Inferior parietal cortex (tissue), 1 donor: ENCODE measurements around the gene SFXN2.
A peak's percentile ranks its signal among the peaks of the same experiment; 100 is the strongest.
"Not testable (repeated sequence)": the region's sequence is repeated elsewhere in the genome, so short reads cannot be mapped to it uniquely, and the experiment has no call there.

Experiments used
- DNase-seq: peaks from one replicate; pipeline ENCODE4 v3.0.0-alpha.2; 2016; ENCODE audit errors: extremely low spot score

The SFXN2 gene

GRCh38 chr10:102714621-102715455 lies at the start of gene SFXN2:
Gene SFXN2, plus strand, starts transcription at chr10:102714636. Its CDS starts 12,001 bp downstream, at chr10:102726637.
- no peak for DNase-seq

DNA sequence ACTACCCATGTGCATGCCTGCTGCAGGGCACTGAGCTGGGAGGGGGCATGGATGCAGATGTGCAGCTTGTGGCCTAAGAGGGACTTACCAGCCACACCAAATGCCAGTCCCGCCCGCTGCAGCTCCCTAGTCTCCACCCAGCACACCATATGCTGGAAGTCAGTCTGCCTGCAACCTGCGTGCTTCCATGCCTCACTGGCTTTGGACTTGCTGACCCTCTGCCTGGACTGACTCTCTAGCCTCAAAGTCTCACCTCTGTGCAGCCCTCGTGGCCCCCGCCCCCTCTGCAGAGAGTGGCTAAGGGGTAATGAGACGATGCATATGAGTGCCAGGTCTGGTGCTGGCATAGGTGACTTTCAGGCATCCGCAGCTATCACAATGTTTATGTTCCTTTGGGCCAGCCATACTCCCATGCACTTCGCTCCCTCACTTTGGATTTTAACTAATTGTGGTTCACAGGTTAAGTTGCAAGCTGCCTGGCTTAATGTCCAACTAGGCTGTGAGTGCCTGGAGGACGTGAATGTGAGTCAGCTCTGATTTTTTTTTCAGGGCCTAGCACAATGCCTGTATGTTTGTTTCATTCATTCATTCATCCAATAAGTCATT lies 48.4 kb upstream of the SFXN2 start:
- DNase-seq = no peak

GRCh38 chr10:102667411-102667810 lies 47.0 kb upstream of the SFXN2 start:
- not testable (repeated sequence) for DNase-seq

- DNase-seq = no peak
Measured at GRCh38 chr10:102668326-102669107, 45.9 kb upstream of the SFXN2 start.

GRCh38 chr10:102669206-102670064 lies 45.0 kb upstream of the SFXN2 start:
- no peak for DNase-seq

- DNase-seq = no peak
Measured at GRCh38 chr10:102670065-102670670, 44.3 kb upstream of the SFXN2 start.

- no peak for DNase-seq
Measured at GRCh38 chr10:102670871-102671434, 43.5 kb upstream of the SFXN2 start.

GRCh38 chr10:102673236-102673818 lies 41.1 kb upstream of the SFXN2 start:
- DNase-seq = no peak

DNA sequence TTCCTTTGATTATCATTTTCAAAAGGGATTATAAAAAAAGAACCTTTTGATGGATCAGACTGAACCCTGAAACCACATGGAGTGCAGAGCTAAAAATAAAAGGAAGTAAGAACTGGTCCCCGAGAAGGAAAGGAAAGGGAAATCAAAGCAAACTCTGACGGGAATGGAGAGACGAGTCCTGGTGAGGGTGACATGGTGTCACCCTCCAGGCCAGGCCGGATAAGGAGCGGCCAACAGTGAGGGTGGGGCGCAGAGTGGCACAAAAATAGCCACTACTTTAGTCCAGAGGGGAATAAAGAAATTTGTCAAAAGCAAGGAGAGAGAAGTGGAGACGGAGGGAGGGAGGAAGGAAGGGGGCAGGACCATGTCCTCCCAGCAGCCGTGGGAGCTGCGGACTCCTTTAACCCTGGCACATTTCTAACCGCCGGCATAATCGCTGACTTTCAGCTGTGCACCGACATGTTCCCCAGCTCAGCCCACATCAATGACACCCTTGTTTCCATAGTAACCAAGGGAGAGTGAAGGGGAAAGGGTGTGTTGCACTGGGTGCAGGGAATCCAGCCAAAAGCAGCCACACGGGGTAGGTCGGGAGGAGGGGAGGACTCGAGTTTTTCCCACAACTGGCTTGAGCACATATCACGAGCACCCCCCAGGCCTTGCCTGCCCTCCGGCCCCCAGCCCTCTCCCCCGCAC lies 40.5 kb upstream of the SFXN2 start:
- peak; percentile 74 for DNase-seq

- no peak for DNase-seq
Measured at GRCh38 chr10:102674566-102674965, 39.9 kb upstream of the SFXN2 start.

GRCh38 chr10:102675011-102675665 lies 39.3 kb upstream of the SFXN2 start:
- no peak for DNase-seq

- DNase-seq = no peak
Measured at GRCh38 chr10:102675666-102676533, 38.5 kb upstream of the SFXN2 start.

- DNase-seq = no peak
Measured at GRCh38 chr10:102676534-102677315, 37.7 kb upstream of the SFXN2 start.

GRCh38 chr10:102677331-102678067 lies 36.9 kb upstream of the SFXN2 start:
- DNase-seq = no peak

DNA sequence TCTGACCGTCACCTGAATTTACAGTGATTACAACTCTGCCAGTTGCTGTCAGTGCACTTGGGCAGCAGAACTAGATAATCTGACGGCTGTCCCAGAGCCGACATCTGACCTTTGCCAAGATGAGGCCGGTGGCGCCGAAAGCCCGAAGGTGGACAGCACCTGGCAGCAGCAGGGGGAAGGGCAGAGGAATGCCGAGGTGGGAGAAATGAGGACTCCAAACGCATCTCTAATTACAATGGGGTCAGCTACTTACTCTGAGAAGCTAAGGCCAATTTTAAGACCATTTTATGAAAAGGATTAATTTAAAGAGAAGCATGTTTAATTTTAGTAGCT lies 36.4 kb upstream of the SFXN2 start:
- DNase-seq = no peak

GRCh38 chr10:102678842-102679289 lies 35.6 kb upstream of the SFXN2 start:
- no peak for DNase-seq

- DNase-seq = no peak
Measured at GRCh38 chr10:102679596-102679995, 34.8 kb upstream of the SFXN2 start.
